Natural killer cell (primary cell): ENCODE measurements around the gene WARS2. TPM values are rescaled to one million over a fixed set of nuclear protein-coding genes. Genes with fewer than 3 reads are reported as not detected.

Source experiments
- ATAC-seq, 3 donors: fragments of 150-1000 bp in 2 of 3; fragments of 200-7000 bp in 1 of 3; cut with Tn5 transposase; 1 replicate in 1 of 3; 2 replicates in 2 of 3; pipeline ENCODE4 v1.10.0; 2021; ENCODE audit warnings: mild to moderate bottlenecking in 2 of 3, moderate library complexity in 2 of 3
- DNase-seq, 2 donors: peaks; one replicate each; pipeline versions ENCODE4 v3.0.0 to v3.0.0-alpha.2; 2013 to 2021; ENCODE audit warnings: mixed read lengths in 1 of 2
- H3K27ac ChIP-seq: one replicate; pipeline ENCODE4 v1.5.1; 2013; ENCODE audit warnings: mild to moderate bottlenecking, low read length
- H3K27me3 ChIP-seq: one replicate; pipeline ENCODE4 v1.6.1; 2013; ENCODE audit warnings: low read length; ENCODE audit not compliant: control insufficient read depth, insufficient read depth
- H3K36me3 ChIP-seq: one replicate; pipeline ENCODE4 v1.6.1; 2013; ENCODE audit warnings: low read length; ENCODE audit not compliant: control insufficient read depth, insufficient read depth
- H3K4me1 ChIP-seq: one replicate; pipeline ENCODE4 v1.6.1; 2013; ENCODE audit warnings: low read length; ENCODE audit not compliant: control insufficient read depth, insufficient read depth
- H3K4me3 ChIP-seq: one replicate; pipeline ENCODE4 v1.5.1; 2013; ENCODE audit warnings: low read length
- H3K9me3 ChIP-seq: one replicate; pipeline ENCODE4 v1.6.1; 2013; ENCODE audit warnings: low read length; ENCODE audit not compliant: control insufficient read depth, insufficient read depth
- H3K27ac Mint-ChIP-seq, 2 donors: one replicate each; pipeline ENCODE4 v1.8.0; 2022; ENCODE audit warnings: mild to moderate bottlenecking in 2 of 2, mixed read lengths in 2 of 2, moderate library complexity in 1 of 2
- H3K27me3 Mint-ChIP-seq, 2 donors: one replicate each; pipeline ENCODE4 v1.8.0; 2022; ENCODE audit warnings: low read depth in 2 of 2, mixed read lengths in 2 of 2
- H3K36me3 Mint-ChIP-seq: one replicate; pipeline ENCODE4 v1.8.0; 2022; ENCODE audit warnings: mixed read lengths
- H3K4me1 Mint-ChIP-seq, 2 donors: one replicate each; pipeline ENCODE4 v1.8.0; 2022; ENCODE audit warnings: mixed read lengths in 2 of 2
- H3K4me3 Mint-ChIP-seq: one replicate; pipeline ENCODE4 v1.8.0; 2022; ENCODE audit warnings: mild to moderate bottlenecking, moderate library complexity, mixed read lengths
- H3K9me3 Mint-ChIP-seq, 2 donors: one replicate each; pipeline ENCODE4 v1.8.0; 2022; ENCODE audit warnings: mixed read lengths in 2 of 2
- CTCF ChIP-seq: fragments of 200-600 bp; IDR thresholded peaks from one replicate; pipeline ENCODE4 v1.8.0; 2022; ENCODE audit warnings: antibody characterized with exemption
- WGBS: methylation state at CpG from one replicate; pipeline ENCODE4 v1.1.7; 2013; ENCODE audit warnings: missing lambda C conversion rate; ENCODE audit not compliant: insufficient coverage; 5-methylcytosine and 5-hydroxymethylcytosine counted together
- intact Hi-C: fragments of 100-400 bp; cut with micrococcal nuclease; formaldehyde crosslinking; loops from one replicate; pipeline ENCODE4 v1.14.2; 2022
- total RNA-seq, 4 donors: library from RNA; stranded (reverse); fragments of 120-200 nt in 1 of 4; gene quantifications; one replicate each; pipeline versions ENCODE4 v1.2.3 to v1.2.4, GENCODE V29; 2013 to 2022

WARS2 gene
- total RNA-seq, 3 donors from 2014 or later (not counting 1 experiment from before 2014, with no cell fraction given) = 24.3 to 46.3 (median 41.0) TPM

DNA sequence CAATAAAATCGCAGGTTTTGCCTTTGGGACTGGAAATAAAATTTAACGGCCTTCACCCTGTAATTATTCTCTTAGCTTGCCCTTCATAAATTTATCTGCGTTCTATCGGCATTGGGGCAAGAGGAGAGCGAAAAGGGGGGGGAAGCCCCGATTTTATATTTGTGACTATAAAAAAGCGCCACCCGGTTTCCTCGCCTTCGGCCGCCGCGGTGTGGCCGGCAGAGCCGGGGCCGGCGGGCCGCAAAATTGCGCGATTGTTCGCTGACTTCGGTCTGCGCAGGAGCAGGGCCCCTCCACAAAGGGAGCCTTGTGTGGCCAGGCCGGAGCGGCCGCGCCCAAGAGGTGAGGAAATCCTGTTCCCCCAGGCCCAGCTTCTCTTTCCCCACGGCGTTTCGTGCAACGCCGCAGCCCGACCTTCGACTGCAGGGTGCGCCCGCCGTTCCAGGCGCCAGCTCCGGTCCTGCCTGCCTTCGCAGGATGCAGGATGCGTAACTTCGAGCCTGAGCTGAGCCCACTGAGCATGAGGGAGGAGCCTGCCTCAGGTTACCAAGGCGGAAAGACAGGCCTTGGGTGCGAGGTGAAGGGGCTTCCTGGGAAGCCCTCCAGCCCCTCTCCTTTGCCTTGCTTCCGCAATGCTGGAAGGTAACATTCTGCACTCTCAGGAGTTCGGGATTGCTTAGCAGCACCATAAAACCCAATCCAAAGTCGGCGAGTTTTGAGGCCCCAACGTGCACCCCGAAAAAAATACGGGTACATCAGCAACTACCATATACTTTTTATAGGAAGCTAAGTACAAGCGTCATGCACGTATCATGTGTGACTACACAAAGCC is 147.4 kb downstream of the WARS2 start:
- H3K4me1 ChIP-seq = no peaks in the 10 kb centered on the region
- H3K4me3 Mint-ChIP-seq = no peak overlapping the region
- TF ChIP-seq CTCF = no peak
- H3K27me3 Mint-ChIP-seq = peaks cover 69 to 76% of the 10 kb centered on the region in 2 donors
- WGBS = 9% methylated on average over 53 of the region's 53 CpGs
- no peak overlapping the region for H3K27ac Mint-ChIP-seq
- no peaks in the 10 kb centered on the region for H3K4me1 Mint-ChIP-seq
- peaks cover 15% of the 10 kb centered on the region for H3K36me3 Mint-ChIP-seq
- peaks cover 79% of the 10 kb centered on the region for H3K27me3 ChIP-seq
- no peak overlapping the region for H3K27ac ChIP-seq
- no peak overlapping the region for H3K4me3 ChIP-seq
- H3K36me3 ChIP-seq = no peaks in the 10 kb centered on the region
- peaks cover 20% of the 10 kb centered on the region for H3K9me3 ChIP-seq
- H3K9me3 Mint-ChIP-seq = peaks cover 2% of the 10 kb centered on the region in 2 donors
- ATAC-seq (no peak), DNase-seq (no peak)
- intact Hi-C loops = no loop called here

DNA sequence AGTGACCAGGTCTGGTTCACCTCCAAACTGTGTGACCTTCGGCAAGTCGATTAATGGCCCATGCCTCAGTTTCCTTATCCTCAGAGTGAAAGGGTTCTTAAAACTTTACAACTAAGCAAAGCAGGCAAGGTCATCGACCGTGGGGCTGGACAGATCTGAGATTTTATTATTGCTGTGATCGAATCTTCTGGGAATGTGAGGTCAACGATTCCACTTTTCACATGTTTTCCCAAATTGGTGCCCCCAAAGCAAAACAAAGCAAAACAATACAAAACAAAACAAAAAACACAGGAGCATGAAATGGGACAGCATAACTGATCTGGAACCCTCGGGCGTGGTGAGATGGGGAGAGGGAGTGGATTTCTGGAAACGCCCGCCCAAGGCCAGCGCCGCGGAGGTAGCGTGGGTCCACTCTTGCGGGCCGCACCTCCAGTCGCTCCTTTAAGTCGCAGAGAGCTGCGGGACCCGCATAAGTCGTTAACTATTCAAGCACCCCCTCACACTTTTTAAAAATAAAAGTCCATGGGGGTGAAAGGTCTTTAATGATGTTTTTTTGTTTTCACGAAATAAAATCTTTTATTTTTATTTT is 148.1 kb downstream of the WARS2 start:
- no peak for TF ChIP-seq CTCF
- peaks cover 72% of the 10 kb centered on the region for H3K27me3 ChIP-seq
- peaks cover 19% of the 10 kb centered on the region for H3K9me3 ChIP-seq
- Mint-ChIP-seq H3K4me1 (no peaks in the 10 kb centered on the region), H3K4me3 (no peak overlapping the region), H3K36me3 (peaks cover 10% of the 10 kb centered on the region), H3K27ac (no peak overlapping the region), H3K9me3 (peaks cover 2% of the 10 kb centered on the region in 2 donors), H3K27me3 (peaks cover 70 to 72% of the 10 kb centered on the region in 2 donors)
- no peaks in the 10 kb centered on the region for H3K36me3 ChIP-seq
- intact Hi-C loops = no loop called here
- WGBS = 16% methylated on average over 17 of the region's 22 CpGs
- H3K27ac ChIP-seq = no peak overlapping the region
- no peaks in the 10 kb centered on the region for H3K4me1 ChIP-seq
- no peak for ATAC-seq
- no peak overlapping the region for H3K4me3 ChIP-seq
- DNase-seq = no peak

DNA sequence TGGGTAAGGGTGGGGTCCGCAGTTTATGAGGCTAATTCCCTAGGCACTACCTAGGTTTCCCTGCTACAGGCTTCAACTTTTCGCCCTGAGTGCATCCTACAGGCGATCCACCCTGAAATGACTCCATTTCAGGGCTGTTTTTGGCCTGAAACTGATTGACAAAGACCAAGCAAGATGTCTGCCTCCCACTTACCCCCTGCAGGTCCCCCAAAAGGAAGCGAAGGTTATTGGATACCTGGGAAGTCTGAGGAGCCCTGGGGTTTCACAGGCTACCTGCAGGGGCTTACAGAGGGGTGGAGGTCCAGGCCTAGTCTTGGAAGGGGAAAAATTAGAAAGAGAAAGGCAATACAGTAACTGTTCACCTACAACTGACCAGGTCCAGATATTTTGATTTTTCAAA is 149.0 kb downstream of the WARS2 start:
- Mint-ChIP-seq H3K4me3 (no peak overlapping the region), H3K27ac (no peak overlapping the region), H3K9me3 (peaks cover 2% of the 10 kb centered on the region in 2 donors), H3K36me3 (peaks cover 18% of the 10 kb centered on the region), H3K4me1 (peaks cover 0 to 6% of the 10 kb centered on the region in 2 donors), H3K27me3 (peaks cover 74% of the 10 kb centered on the region in 2 donors)
- TF ChIP-seq CTCF = no peak
- ATAC-seq (no peak), DNase-seq (no peak)
- peaks cover 14% of the 10 kb centered on the region for H3K9me3 ChIP-seq
- H3K27me3 ChIP-seq = peaks cover 71% of the 10 kb centered on the region
- no peak overlapping the region for H3K4me3 ChIP-seq
- 30% methylated on average over 4 of the region's 4 CpGs for WGBS
- peaks cover 4% of the 10 kb centered on the region for H3K4me1 ChIP-seq
- no peak overlapping the region for H3K27ac ChIP-seq
- no peaks in the 10 kb centered on the region for H3K36me3 ChIP-seq
- intact Hi-C loops = no loop called here
